PC-3 (cell line): ENCODE results near the gene LUC7L2.

Experiments
- EZH2 ChIP-seq: fragments of 300-600 bp; sonication (generic); IDR thresholded peaks from one replicate; pipeline ENCODE4 v1.6.1; 2017; ENCODE audit warnings: antibody characterized with exemption, mild to moderate bottlenecking, low read length; ENCODE audit not compliant: unreplicated experiment
- EZH2phosphoT487 ChIP-seq: fragments of 300-600 bp; sonication (generic); IDR thresholded peaks from 2 replicates; pipeline ENCODE4 v1.6.1; 2018; ENCODE audit warnings: mild to moderate bottlenecking, antibody characterized with exemption, low read length, borderline replicate concordance

GRCh38 chr7:139384611-139385010 lies 24.9 kb downstream of the LUC7L2 start:
- TF ChIP-seq EZH2 = no peak
- no peak for TF ChIP-seq EZH2phosphoT487
